NT2/D1 (cell line): Measurements from ENCODE around the gene CHN2.

Experiments used
- DNase-seq: peaks from one replicate; pipeline ENCODE4 v3.0.0-alpha.2; 2011; ENCODE audit warnings: low read depth, low spot score
- H3K27me3 ChIP-seq: 2 replicates; pipeline ENCODE4 v1.6.0; 2011; ENCODE audit warnings: mild to moderate bottlenecking; ENCODE audit not compliant: insufficient read length, insufficient read depth
- H3K36me3 ChIP-seq: 2 replicates; pipeline ENCODE4 v1.6.1; 2011; ENCODE audit warnings: mild to moderate bottlenecking, low read length, mixed read lengths; ENCODE audit not compliant: insufficient read depth, insufficient read length
- H3K4me1 ChIP-seq: 2 replicates; pipeline ENCODE4 v1.5.1; 2011; ENCODE audit not compliant: insufficient read depth, insufficient read length
- H3K4me3 ChIP-seq: 2 replicates; pipeline ENCODE4 v1.5.1; 2011; ENCODE audit warnings: low read depth; ENCODE audit not compliant: insufficient read length
- H3K9ac ChIP-seq: 2 replicates; pipeline ENCODE4 v1.6.0; 2011; ENCODE audit warnings: low read depth; ENCODE audit not compliant: insufficient read length
- H3K9me3 ChIP-seq: 2 replicates; pipeline ENCODE4 v1.5.1; 2011; ENCODE audit warnings: mild to moderate bottlenecking, low read length; ENCODE audit not compliant: insufficient read depth
- SUZ12 ChIP-seq: IDR thresholded peaks from 2 replicates; pipeline ENCODE4 v1.6.1; 2011; ENCODE audit not compliant: insufficient read length, insufficient read depth; ENCODE audit errors: extremely low read depth
- YY1 ChIP-seq: IDR thresholded peaks from 2 replicates; pipeline ENCODE4 v1.6.1; 2011; ENCODE audit not compliant: insufficient read length, insufficient read depth
- ZNF274 ChIP-seq: IDR thresholded peaks from 2 replicates; pipeline ENCODE4 v1.6.1; 2011; ENCODE audit warnings: mild to moderate bottlenecking, low read depth, low read length

CHN2 gene

DNA sequence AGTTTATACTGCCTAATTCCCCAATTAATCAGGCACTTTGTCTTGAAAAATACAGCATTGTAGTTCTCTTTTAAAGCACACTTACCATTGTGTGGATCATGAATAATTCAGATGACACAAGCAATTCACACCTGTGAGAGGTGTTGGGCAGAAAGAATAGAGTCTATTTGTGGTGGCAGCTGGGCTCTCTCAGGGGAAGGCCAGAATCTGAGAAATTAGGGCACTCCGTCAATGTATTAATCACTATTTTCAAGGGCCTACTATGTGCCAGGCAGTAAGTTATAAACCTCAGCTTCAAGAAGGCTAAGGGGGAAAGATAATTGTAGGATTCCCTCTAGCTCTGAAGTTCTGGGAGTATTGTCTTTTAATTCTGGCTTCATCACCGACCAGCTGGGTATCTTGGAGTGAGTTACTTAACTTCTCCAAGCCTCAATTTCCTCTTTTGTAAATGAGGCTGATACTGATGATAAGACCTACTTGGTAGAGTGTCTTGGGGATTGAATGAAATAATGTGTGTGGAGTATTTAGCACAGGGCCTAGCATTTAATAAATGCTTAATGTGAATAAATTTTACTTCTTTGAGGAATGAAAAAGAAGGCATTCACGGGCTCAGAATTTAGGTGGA is 2.5 kb downstream of the CHN2 start:
- Histone ChIP-seq H3K9ac (no peak overlapping the region), H3K36me3 (no peaks in the 10 kb centered on the region), H3K9me3 (no peaks in the 10 kb centered on the region), H3K27me3 (peaks cover 61% of the 10 kb centered on the region), H3K4me1 (no peaks in the 10 kb centered on the region), H3K4me3 (no peak overlapping the region)
- TF ChIP-seq ZNF274: no peak
- no peak for TF ChIP-seq YY1
- no peak for TF ChIP-seq SUZ12
- DNase-seq: no peak

DNA sequence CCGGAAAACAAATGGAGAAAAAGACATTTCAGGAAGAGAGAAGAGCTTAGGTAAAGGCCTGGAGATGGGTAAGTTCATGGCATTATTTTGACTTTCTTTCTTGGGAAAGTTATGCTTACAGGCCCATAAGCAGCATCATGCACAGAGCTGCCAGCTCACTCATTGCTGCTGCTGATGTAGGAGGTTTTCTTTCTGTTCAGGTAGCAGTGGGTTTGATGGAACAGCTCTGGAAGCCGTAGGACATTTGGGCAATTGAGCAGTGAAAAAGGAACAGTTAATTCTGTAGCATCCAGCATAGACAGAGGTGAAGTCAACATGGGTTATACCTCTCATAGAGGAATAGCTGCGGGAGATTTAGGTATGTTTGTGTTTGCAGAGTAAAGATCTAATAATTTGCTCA is 3.3 kb downstream of the CHN2 start:
- H3K9me3 ChIP-seq: no peaks in the 10 kb centered on the region
- peaks cover 53% of the 10 kb centered on the region for H3K27me3 ChIP-seq
- H3K4me1 ChIP-seq: no peaks in the 10 kb centered on the region
- H3K36me3 ChIP-seq: no peaks in the 10 kb centered on the region
- DNase-seq: no peak
- no peak overlapping the region for H3K4me3 ChIP-seq
- no peak for TF ChIP-seq SUZ12
- TF ChIP-seq YY1: no peak
- no peak for TF ChIP-seq ZNF274
- no peak overlapping the region for H3K9ac ChIP-seq

DNA sequence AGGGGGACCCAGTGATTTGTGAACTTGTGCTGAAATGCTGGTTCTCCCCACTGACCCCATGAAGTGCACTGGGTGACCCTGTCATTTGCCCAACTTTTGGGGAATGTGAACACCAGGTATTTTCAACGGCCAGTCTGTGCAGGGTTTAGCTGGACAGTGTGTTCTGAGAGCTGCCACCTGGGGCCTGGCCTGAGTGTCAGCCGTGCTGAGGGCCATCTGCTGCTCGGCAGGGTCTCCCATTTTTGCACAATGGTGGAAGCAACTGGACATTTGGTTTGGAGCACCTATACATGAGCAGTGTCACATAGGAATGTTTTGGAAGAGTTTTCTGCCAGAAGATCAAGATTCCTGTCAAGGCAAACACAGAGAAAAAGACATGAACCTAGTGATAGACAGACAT is 5.2 kb downstream of the CHN2 start:
- Histone ChIP-seq H3K9me3 (no peaks in the 10 kb centered on the region), H3K9ac (no peak overlapping the region), H3K27me3 (peaks cover 35% of the 10 kb centered on the region), H3K4me1 (no peaks in the 10 kb centered on the region), H3K36me3 (no peaks in the 10 kb centered on the region), H3K4me3 (no peak overlapping the region)
- no peak for TF ChIP-seq ZNF274
- no peak for TF ChIP-seq SUZ12
- TF ChIP-seq YY1: no peak
- DNase-seq: no peak

DNA sequence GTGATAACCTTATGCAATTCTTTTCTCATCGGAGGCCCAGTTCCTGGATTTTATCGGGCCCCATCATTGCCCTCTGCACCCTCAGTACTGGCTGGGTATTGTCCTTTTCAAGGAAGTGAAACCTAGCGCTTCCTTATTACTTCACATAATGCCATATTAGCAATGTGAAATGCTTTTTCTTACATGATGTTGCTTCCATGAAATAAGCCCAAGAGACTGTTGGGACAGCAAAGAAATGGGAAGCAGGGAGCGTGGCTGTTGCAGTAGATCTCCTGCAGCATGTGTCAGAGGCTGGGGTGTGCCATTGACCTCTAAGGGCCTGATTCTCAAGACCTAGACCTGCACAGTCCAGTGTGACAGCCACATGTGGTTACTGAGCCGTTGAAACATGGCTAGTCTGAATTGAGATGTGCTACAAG is 8.1 kb downstream of the CHN2 start:
- no peak for TF ChIP-seq SUZ12
- no peak for TF ChIP-seq ZNF274
- TF ChIP-seq YY1: no peak
- no peak for DNase-seq
- Histone ChIP-seq H3K4me1 (no peaks in the 10 kb centered on the region), H3K4me3 (no peak overlapping the region), H3K36me3 (no peaks in the 10 kb centered on the region), H3K9ac (no peak overlapping the region), H3K9me3 (no peaks in the 10 kb centered on the region), H3K27me3 (peaks cover 6% of the 10 kb centered on the region)

DNA sequence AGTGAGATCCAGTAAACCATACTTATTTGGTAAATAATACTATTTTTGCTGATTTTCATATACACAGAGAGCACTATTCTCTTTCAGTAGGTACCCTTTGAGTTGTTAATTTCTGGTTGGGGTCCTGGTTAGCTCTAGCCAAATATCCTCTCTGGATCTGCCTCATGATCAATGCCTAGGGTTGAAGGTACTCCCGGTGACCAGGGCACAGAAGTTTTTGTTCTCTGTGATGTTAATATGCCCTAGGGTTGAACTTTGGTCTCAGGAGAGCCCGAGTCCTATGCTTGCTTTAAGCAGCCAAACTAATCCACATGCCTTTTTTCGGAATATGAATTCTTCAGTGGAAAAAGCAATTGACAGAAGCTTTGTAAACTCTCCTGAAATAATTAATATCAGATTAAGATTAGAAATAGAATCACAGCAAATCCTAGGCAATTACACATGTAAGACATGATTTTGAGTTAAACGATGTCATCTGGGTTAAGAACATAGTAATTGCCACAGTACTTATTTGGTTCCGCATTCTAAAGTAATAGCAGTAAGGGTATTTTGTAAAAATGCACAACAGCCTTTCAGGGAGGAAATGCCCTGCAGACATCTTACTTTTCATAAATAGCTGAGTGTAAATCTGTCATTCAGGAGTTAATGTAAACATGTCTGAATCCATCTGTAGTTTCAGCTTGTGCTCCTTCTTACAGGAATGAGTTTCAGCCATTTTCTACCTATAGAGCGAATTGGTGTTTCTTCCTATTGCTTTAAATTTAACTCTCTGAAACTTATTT is 10.1 kb downstream of the CHN2 start:
- no peaks in the 10 kb centered on the region for H3K4me1 ChIP-seq
- no peaks in the 10 kb centered on the region for H3K9me3 ChIP-seq

DNA sequence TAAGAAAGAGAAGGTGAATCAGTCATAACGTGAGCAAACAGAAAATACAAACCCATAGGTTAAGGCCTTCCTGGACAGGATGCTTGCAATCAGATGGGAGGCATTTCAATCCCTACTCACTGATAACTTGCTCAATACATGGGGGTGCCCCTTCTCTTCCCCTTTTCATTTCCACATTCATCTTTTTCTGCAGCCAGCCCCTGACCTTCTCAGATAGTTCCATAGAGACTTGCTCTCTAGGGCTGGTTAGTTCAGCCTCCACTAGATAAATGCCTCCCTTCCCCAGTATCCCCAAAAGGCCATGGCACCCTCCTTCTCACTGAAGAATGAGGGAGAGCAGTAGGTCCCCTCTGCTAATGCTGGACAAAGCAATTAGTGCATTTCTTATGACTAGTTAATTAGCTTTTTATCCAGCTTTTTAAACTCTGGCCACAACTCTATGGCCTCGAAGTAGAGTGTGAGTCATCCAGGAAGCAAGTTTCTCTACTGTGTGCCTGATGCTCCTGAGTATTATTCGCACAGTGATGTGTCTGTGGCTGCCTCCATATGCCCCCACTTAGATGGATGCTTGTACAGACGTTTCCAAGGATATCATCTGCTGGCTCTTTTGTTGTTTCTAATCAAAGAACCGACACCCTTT is 12.7 kb downstream of the CHN2 start:
- TF ChIP-seq YY1: no peak
- H3K9ac ChIP-seq: no peak overlapping the region
- no peak overlapping the region for H3K4me3 ChIP-seq
- no peaks in the 10 kb centered on the region for H3K36me3 ChIP-seq
- no peaks in the 10 kb centered on the region for H3K9me3 ChIP-seq
- H3K4me1 ChIP-seq: no peaks in the 10 kb centered on the region
- DNase-seq: no peak
- H3K27me3 ChIP-seq: no peaks in the 10 kb centered on the region

More for the DNA sequence above, 10.1 kb downstream of the CHN2 start:
- DNase-seq: no peak
- no peak for TF ChIP-seq SUZ12
- no peak for TF ChIP-seq ZNF274
- TF ChIP-seq YY1: no peak
- no peaks in the 10 kb centered on the region for H3K27me3 ChIP-seq
- no peak overlapping the region for H3K9ac ChIP-seq
- no peak overlapping the region for H3K4me3 ChIP-seq
- H3K36me3 ChIP-seq: no peaks in the 10 kb centered on the region
